WTC11 (cell line): ENCODE results near the gene U2AF2. TPM values are rescaled to one million over a fixed set of nuclear protein-coding genes. Genes with fewer than 3 reads are reported as not detected.

Experiments used
- ATAC-seq: fragments of 200-7000 bp; cut with Tn5 transposase; 2 replicates; pipeline ENCODE4 v1.10.0; 2021; ENCODE audit warnings: mild to moderate bottlenecking, moderate library complexity
- CTCF ChIA-PET: fragments of 300-600 bp; sonication (Branson Sonifier 250); formaldehyde crosslinking; loops from one replicate; lab custom pipeline; 2021; ENCODE audit warnings: antibody characterized with exemption; lab: Charles Lee
- POLR2A ChIA-PET: fragments of 350-600 bp; sonication (Branson Sonifier 250); formaldehyde crosslinking; loops from one replicate; lab custom pipeline; 2021; ENCODE audit warnings: antibody characterized with exemption; lab: Charles Lee
- DNase-seq: peaks from one replicate; pipeline ENCODE4 v3.0.0; 2021; ENCODE audit warnings: low spot score
- H3K27ac Mint-ChIP-seq: 2 replicates; pipeline ENCODE4 v1.8.0; 2021; ENCODE audit warnings: mixed read lengths
- H3K27me3 Mint-ChIP-seq: 2 replicates; pipeline ENCODE4 v1.8.0; 2021; ENCODE audit warnings: low read depth, mild to moderate bottlenecking, moderate library complexity, mixed read lengths
- H3K36me3 Mint-ChIP-seq: 2 replicates; pipeline ENCODE4 v1.8.0; 2021; ENCODE audit warnings: mixed read lengths
- H3K4me1 Mint-ChIP-seq: 2 replicates; pipeline ENCODE4 v1.8.0; 2022; ENCODE audit warnings: mixed read lengths
- H3K4me3 Mint-ChIP-seq: 2 replicates; pipeline ENCODE4 v1.8.0; 2021; ENCODE audit warnings: mild to moderate bottlenecking, moderate library complexity, mixed read lengths
- H3K9me3 Mint-ChIP-seq: 2 replicates; pipeline ENCODE4 v1.8.0; 2021; ENCODE audit warnings: mixed read lengths
- ATF1 ChIP-seq: sonication (generic); formaldehyde crosslinking; IDR thresholded peaks from 2 replicates; pipeline ENCODE4 v1.8.1; 2023; ENCODE audit warnings: mild to moderate bottlenecking, moderate library complexity, missing genetic modification reagents
- ELF4 ChIP-seq: sonication (generic); formaldehyde crosslinking; IDR thresholded peaks from 2 replicates; pipeline ENCODE4 v1.8.1; 2022; ENCODE audit warnings: low read depth, mild to moderate bottlenecking, moderate library complexity, missing genetic modification reagents
- FOXJ3 ChIP-seq: sonication (generic); formaldehyde crosslinking; IDR thresholded peaks from 2 replicates; pipeline ENCODE4 v1.9.0; 2021; ENCODE audit warnings: missing genetic modification reagents, mild to moderate bottlenecking, borderline replicate concordance
- GTF2I ChIP-seq: fragments of 250-450 bp; sonication (Bioruptor Pico); conservative IDR thresholded peaks from 2 replicates; pipeline ENCODE4 v1.4.0; 2021; ENCODE audit warnings: mild to moderate bottlenecking
- HMGXB4 ChIP-seq: sonication (generic); formaldehyde crosslinking; IDR thresholded peaks from 2 replicates; pipeline ENCODE4 v1.8.1; 2023; ENCODE audit warnings: mild to moderate bottlenecking, moderate library complexity, missing genetic modification reagents
- KAT7 ChIP-seq: sonication (generic); formaldehyde crosslinking; IDR thresholded peaks from 2 replicates; pipeline ENCODE4 v1.8.1; 2023; ENCODE audit warnings: missing genetic modification reagents, mild to moderate bottlenecking, borderline replicate concordance
- NFYB ChIP-seq: sonication (generic); formaldehyde crosslinking; conservative IDR thresholded peaks from 2 replicates; pipeline ENCODE4 v1.8.0; 2022; ENCODE audit warnings: low read depth, missing genetic modification reagents
- STAT6 ChIP-seq: sonication (generic); formaldehyde crosslinking; conservative IDR thresholded peaks from 2 replicates; pipeline ENCODE4 v1.8.1; 2023; ENCODE audit warnings: mild to moderate bottlenecking, low read depth, missing genetic modification reagents, moderate library complexity
- TCF7 ChIP-seq: sonication (generic); formaldehyde crosslinking; IDR thresholded peaks from 2 replicates; pipeline ENCODE4 v1.8.0; 2022; ENCODE audit warnings: mild to moderate bottlenecking, low read depth, missing genetic modification reagents, moderate library complexity
- TEAD4 ChIP-seq: sonication (generic); formaldehyde crosslinking; IDR thresholded peaks from 2 replicates; pipeline ENCODE4 v1.8.0; 2022; ENCODE audit warnings: mild to moderate bottlenecking, missing genetic modification reagents
- ZNF121 ChIP-seq: sonication (generic); formaldehyde crosslinking; IDR thresholded peaks from 2 replicates; pipeline ENCODE4 v1.8.0; 2023; ENCODE audit warnings: missing genetic modification reagents
- ZNF671 ChIP-seq: fragments of 250-450 bp; sonication (Bioruptor Pico); IDR thresholded peaks from 2 replicates; pipeline ENCODE4 v1.8.0; 2021; ENCODE audit warnings: mild to moderate bottlenecking
- total RNA-seq: library from RNA; stranded (reverse); gene quantifications from 3 replicates; pipeline ENCODE4 v1.2.3, GENCODE V29; 2021
- TF ChIP-seq, protein P1 (sequence below): sonication (generic); formaldehyde crosslinking; IDR thresholded peaks from 2 replicates; pipeline ENCODE4 v1.8.1; 2022; ENCODE audit warnings: mild to moderate bottlenecking, moderate library complexity, missing genetic modification reagents
- TF ChIP-seq, protein P2 (sequence below): fragments of 250-450 bp; sonication (Bioruptor Pico); IDR thresholded peaks from 2 replicates; pipeline ENCODE4 v1.9.0; 2021; ENCODE audit warnings: mild to moderate bottlenecking
- TF ChIP-seq, protein P3 (sequence below): sonication (generic); formaldehyde crosslinking; IDR thresholded peaks from 2 replicates; pipeline ENCODE4 v1.8.1; 2023; ENCODE audit warnings: mild to moderate bottlenecking, missing genetic modification reagents, borderline replicate concordance
- TF ChIP-seq, protein P4 (sequence below): sonication (generic); formaldehyde crosslinking; IDR thresholded peaks from 2 replicates; pipeline ENCODE4 v1.8.0; 2022; ENCODE audit warnings: missing genetic modification reagents
- TF ChIP-seq, protein P5 (sequence below): fragments of 250-450 bp; sonication (Bioruptor Pico); IDR thresholded peaks from 2 replicates; pipeline ENCODE4 v1.9.0; 2021; ENCODE audit warnings: mild to moderate bottlenecking, borderline replicate concordance

The U2AF2 gene
- total RNA-seq, 1 experiment from 2014 or later, result 302 TPM

DNA sequence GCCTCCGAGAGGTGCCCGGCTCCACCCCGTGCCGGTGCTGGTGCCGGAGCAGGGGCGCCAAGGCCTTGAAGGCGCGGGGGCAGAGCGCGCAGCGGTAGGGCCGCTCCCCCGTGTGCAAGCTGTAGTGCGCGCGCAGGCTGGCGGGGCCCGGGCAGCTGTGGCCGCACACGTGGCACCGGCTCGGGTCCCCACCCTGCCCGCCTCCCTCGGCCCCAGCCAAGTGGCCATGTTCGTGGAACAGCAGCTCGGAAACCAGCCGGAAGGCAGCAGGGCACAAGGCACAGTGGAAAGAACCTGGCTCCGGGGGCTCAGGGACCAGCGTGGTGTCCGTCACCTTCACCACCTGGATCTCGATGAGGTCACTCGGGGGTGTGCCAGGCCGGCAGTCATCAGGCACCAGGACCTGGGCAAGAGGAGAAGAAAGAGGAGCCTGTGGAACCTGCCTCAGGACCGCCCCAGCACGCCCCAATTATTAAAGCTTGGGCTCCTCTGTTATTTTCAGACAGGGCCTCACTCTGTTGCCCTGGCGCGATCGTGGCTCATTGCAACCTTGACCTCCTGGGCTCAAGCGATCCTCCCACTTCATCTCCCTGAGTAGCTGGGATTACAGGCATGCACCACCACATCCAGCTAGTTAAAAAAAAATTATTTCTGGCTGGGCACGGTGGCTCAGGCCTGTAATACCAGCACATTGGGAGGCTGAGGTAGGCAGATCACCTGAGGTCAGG is 32.4 kb upstream of the U2AF2 start:
- DNase-seq, result no peak
- H3K4me3 Mint-ChIP-seq, result no peak overlapping the region
- H3K27me3 Mint-ChIP-seq, result peaks cover 11% of the 10 kb centered on the region; the same call in 1 of the 2 replicates
- H3K36me3 Mint-ChIP-seq, result peaks cover 15% of the 10 kb centered on the region
- TF ChIP-seq, protein P1, sequence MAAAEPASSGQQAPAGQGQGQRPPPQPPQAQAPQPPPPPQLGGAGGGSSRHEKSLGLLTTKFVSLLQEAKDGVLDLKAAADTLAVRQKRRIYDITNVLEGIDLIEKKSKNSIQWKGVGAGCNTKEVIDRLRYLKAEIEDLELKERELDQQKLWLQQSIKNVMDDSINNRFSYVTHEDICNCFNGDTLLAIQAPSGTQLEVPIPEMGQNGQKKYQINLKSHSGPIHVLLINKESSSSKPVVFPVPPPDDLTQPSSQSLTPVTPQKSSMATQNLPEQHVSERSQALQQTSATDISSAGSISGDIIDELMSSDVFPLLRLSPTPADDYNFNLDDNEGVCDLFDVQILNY (CRISPR knock-in tag), result no peak
- TF ChIP-seq ZNF121 (CRISPR knock-in tag) (no peak), HMGXB4 (CRISPR knock-in tag) (no peak), ELF4 (no peak), FOXJ3 (CRISPR knock-in tag) (no peak), NFYB (CRISPR knock-in tag) (no peak), GTF2I (CRISPR knock-in tag) (no peak), KAT7 (CRISPR knock-in tag) (no peak), STAT6 (no peak), ZNF671 (no peak), TCF7 (CRISPR knock-in tag) (no peak), TEAD4 (CRISPR knock-in tag) (no peak), ATF1 (CRISPR knock-in tag) (no peak)
- TF ChIP-seq, protein P2, sequence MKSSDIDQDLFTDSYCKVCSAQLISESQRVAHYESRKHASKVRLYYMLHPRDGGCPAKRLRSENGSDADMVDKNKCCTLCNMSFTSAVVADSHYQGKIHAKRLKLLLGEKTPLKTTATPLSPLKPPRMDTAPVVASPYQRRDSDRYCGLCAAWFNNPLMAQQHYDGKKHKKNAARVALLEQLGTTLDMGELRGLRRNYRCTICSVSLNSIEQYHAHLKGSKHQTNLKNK, result no peak
- TF ChIP-seq, protein P3, sequence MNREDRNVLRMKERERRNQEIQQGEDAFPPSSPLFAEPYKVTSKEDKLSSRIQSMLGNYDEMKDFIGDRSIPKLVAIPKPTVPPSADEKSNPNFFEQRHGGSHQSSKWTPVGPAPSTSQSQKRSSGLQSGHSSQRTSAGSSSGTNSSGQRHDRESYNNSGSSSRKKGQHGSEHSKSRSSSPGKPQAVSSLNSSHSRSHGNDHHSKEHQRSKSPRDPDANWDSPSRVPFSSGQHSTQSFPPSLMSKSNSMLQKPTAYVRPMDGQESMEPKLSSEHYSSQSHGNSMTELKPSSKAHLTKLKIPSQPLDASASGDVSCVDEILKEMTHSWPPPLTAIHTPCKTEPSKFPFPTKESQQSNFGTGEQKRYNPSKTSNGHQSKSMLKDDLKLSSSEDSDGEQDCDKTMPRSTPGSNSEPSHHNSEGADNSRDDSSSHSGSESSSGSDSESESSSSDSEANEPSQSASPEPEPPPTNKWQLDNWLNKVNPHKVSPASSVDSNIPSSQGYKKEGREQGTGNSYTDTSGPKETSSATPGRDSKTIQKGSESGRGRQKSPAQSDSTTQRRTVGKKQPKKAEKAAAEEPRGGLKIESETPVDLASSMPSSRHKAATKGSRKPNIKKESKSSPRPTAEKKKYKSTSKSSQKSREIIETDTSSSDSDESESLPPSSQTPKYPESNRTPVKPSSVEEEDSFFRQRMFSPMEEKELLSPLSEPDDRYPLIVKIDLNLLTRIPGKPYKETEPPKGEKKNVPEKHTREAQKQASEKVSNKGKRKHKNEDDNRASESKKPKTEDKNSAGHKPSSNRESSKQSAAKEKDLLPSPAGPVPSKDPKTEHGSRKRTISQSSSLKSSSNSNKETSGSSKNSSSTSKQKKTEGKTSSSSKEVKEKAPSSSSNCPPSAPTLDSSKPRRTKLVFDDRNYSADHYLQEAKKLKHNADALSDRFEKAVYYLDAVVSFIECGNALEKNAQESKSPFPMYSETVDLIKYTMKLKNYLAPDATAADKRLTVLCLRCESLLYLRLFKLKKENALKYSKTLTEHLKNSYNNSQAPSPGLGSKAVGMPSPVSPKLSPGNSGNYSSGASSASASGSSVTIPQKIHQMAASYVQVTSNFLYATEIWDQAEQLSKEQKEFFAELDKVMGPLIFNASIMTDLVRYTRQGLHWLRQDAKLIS, result no peak
- TF ChIP-seq, protein P4, sequence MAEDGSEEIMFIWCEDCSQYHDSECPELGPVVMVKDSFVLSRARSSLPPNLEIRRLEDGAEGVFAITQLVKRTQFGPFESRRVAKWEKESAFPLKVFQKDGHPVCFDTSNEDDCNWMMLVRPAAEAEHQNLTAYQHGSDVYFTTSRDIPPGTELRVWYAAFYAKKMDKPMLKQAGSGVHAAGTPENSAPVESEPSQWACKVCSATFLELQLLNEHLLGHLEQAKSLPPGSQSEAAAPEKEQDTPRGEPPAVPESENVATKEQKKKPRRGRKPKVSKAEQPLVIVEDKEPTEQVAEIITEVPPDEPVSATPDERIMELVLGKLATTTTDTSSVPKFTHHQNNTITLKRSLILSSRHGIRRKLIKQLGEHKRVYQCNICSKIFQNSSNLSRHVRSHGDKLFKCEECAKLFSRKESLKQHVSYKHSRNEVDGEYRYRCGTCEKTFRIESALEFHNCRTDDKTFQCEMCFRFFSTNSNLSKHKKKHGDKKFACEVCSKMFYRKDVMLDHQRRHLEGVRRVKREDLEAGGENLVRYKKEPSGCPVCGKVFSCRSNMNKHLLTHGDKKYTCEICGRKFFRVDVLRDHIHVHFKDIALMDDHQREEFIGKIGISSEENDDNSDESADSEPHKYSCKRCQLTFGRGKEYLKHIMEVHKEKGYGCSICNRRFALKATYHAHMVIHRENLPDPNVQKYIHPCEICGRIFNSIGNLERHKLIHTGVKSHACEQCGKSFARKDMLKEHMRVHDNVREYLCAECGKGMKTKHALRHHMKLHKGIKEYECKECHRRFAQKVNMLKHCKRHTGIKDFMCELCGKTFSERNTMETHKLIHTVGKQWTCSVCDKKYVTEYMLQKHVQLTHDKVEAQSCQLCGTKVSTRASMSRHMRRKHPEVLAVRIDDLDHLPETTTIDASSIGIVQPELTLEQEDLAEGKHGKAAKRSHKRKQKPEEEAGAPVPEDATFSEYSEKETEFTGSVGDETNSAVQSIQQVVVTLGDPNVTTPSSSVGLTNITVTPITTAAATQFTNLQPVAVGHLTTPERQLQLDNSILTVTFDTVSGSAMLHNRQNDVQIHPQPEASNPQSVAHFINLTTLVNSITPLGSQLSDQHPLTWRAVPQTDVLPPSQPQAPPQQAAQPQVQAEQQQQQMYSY (CRISPR knock-in tag), result no peak
- TF ChIP-seq, protein P5, sequence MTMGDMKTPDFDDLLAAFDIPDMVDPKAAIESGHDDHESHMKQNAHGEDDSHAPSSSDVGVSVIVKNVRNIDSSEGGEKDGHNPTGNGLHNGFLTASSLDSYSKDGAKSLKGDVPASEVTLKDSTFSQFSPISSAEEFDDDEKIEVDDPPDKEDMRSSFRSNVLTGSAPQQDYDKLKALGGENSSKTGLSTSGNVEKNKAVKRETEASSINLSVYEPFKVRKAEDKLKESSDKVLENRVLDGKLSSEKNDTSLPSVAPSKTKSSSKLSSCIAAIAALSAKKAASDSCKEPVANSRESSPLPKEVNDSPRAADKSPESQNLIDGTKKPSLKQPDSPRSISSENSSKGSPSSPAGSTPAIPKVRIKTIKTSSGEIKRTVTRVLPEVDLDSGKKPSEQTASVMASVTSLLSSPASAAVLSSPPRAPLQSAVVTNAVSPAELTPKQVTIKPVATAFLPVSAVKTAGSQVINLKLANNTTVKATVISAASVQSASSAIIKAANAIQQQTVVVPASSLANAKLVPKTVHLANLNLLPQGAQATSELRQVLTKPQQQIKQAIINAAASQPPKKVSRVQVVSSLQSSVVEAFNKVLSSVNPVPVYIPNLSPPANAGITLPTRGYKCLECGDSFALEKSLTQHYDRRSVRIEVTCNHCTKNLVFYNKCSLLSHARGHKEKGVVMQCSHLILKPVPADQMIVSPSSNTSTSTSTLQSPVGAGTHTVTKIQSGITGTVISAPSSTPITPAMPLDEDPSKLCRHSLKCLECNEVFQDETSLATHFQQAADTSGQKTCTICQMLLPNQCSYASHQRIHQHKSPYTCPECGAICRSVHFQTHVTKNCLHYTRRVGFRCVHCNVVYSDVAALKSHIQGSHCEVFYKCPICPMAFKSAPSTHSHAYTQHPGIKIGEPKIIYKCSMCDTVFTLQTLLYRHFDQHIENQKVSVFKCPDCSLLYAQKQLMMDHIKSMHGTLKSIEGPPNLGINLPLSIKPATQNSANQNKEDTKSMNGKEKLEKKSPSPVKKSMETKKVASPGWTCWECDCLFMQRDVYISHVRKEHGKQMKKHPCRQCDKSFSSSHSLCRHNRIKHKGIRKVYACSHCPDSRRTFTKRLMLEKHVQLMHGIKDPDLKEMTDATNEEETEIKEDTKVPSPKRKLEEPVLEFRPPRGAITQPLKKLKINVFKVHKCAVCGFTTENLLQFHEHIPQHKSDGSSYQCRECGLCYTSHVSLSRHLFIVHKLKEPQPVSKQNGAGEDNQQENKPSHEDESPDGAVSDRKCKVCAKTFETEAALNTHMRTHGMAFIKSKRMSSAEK (CRISPR knock-in tag), result no peak
- H3K27ac Mint-ChIP-seq, result no peak overlapping the region
- H3K9me3 Mint-ChIP-seq, result 0 out of 2 replicates have a peak, but pooled peaks cover 3% of the 10 kb centered on the region
- H3K4me1 Mint-ChIP-seq, result peaks cover 16% of the 10 kb centered on the region
- CTCF ChIA-PET, result interaction anchor here (0.8 to 0.9 kb wide), 2 partner anchors 10 to 16 kb away, joined by 3 to 4 read pairs; no protein-coding TSS in a partner anchor
- no peak for ATAC-seq
- POLR2A ChIA-PET, result interaction anchor here (2.6 kb wide), 1 partner anchor 16 kb away, joined by 10 read pairs; no protein-coding TSS in a partner anchor
